ENCODE data around the gene DPAGT1. TPM values are rescaled to one million over a fixed set of nuclear protein-coding genes. Genes with fewer than 3 reads are reported as not detected.
"Not testable (repeated sequence)": the region's sequence is repeated elsewhere in the genome, so short reads cannot be mapped to it uniquely, and the experiment has no call there.

DPAGT1 gene
- total and polyA plus RNA-seq, 4 donors = 19.0 to 50.9 (median 33.0) TPM

DNA sequence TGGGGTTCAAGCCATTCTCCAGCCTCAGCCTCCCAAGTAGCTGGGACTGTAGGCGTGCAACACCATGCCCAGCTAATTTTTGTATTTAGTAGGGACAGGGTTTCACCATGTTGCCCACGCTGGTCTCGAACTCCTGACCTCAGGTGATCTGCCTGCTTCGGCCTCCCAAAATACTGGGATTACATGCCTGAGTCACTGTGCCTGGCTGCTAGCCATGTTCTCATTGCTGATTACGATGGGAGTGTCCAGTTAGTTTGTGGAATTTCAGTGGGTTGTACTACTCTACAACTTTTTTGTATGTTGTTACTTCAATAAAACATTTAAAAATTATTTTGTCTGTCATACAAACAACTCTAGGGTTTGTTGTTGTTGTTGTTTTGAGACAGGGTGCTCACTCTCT is 38.9 kb downstream of the DPAGT1 start:
- H3K27me3 ChIP-seq (ENCODE audit: control insufficient read depth in 3 of 3, insufficient read depth in 3 of 3, low read length in 2 of 3) = no peaks in the 10 kb centered on the region
- TF ChIP-seq, protein P1, sequence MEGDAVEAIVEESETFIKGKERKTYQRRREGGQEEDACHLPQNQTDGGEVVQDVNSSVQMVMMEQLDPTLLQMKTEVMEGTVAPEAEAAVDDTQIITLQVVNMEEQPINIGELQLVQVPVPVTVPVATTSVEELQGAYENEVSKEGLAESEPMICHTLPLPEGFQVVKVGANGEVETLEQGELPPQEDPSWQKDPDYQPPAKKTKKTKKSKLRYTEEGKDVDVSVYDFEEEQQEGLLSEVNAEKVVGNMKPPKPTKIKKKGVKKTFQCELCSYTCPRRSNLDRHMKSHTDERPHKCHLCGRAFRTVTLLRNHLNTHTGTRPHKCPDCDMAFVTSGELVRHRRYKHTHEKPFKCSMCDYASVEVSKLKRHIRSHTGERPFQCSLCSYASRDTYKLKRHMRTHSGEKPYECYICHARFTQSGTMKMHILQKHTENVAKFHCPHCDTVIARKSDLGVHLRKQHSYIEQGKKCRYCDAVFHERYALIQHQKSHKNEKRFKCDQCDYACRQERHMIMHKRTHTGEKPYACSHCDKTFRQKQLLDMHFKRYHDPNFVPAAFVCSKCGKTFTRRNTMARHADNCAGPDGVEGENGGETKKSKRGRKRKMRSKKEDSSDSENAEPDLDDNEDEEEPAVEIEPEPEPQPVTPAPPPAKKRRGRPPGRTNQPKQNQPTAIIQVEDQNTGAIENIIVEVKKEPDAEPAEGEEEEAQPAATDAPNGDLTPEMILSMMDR (IDR thresholded peaks at IDR 0.05; ENCODE audit: control extremely low read depth, extremely low read depth) = no peak
- H3K9ac ChIP-seq (ENCODE audit: insufficient read depth in 1 of 2, low read length in 2 of 2) = no peak overlapping the region
- ATAC-seq (ENCODE audit: insufficient read depth, low FRiP score) (no peak), DNase-seq (no peak)
- no peak overlapping the region for H3K4me3 ChIP-seq
- H3K9me3 ChIP-seq (ENCODE audit: control insufficient read depth in 4 of 4, insufficient read depth in 3 of 4, low read length in 3 of 4) = no peaks in the 10 kb centered on the region
- WGBS, 2 donors = 79 to 86% methylated on average over 5 of the region's 5 CpGs
- peaks cover 0 to 3% (median under 1%) of the 10 kb centered on the region in 4 donors for H3K36me3 ChIP-seq (ENCODE audit: control insufficient read depth in 4 of 4, insufficient read depth in 4 of 4, low read length in 4 of 4)
- peaks cover 0 to 11% (median 7%) of the 10 kb centered on the region in 5 donors for H3K4me1 ChIP-seq (ENCODE audit: control insufficient read depth in 5 of 5, insufficient read depth in 5 of 5, low read length in 5 of 5)
- H3K27ac ChIP-seq (ENCODE audit: low read depth in 1 of 2, low read length in 1 of 2) = no peak overlapping the region

DNA sequence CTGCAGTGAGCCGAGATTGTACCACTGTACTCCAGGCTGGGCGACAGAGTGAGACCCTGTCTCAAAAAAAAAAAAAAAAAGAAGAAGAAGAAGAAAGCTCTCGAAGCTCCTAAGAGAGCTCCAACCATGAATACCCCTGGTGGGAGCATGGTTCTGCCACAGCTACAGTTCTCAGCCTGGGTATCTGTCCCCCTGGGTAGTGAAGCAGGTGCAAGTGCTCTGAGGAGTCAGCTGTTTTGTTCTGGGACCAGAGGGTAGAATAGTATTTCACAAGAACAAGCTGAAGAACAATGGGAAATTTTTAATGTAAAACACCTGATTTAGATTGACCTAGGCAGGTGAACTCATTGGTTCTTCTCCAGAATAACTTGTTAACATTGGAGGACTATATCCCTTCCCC is 40.4 kb downstream of the DPAGT1 start:
- TF ChIP-seq, protein P1 (IDR thresholded peaks at IDR 0.05; ENCODE audit: control extremely low read depth, extremely low read depth) = no peak
- 89 to 95% methylated on average over 3 of the region's 3 CpGs for WGBS, 2 donors
- Histone ChIP-seq H3K4me1 (ENCODE audit: control insufficient read depth in 5 of 5, insufficient read depth in 5 of 5, low read length in 5 of 5) (peaks cover 0 to 7% (median 6%) of the 10 kb centered on the region in 5 donors), H3K27me3 (ENCODE audit: control insufficient read depth in 3 of 3, insufficient read depth in 3 of 3, low read length in 2 of 3) (no peaks in the 10 kb centered on the region), H3K36me3 (ENCODE audit: control insufficient read depth in 4 of 4, insufficient read depth in 4 of 4, low read length in 4 of 4) (peaks cover 0 to 3% (median under 1%) of the 10 kb centered on the region in 4 donors), H3K9me3 (ENCODE audit: control insufficient read depth in 4 of 4, insufficient read depth in 3 of 4, low read length in 3 of 4) (no peaks in the 10 kb centered on the region), H3K27ac (ENCODE audit: low read depth in 1 of 2, low read length in 1 of 2) (no peak overlapping the region), H3K4me3 (no peak overlapping the region), H3K9ac (ENCODE audit: insufficient read depth in 1 of 2, low read length in 2 of 2) (no peak overlapping the region)
- DNase-seq (no peak), ATAC-seq (ENCODE audit: insufficient read depth, low FRiP score) (no peak)

DNA sequence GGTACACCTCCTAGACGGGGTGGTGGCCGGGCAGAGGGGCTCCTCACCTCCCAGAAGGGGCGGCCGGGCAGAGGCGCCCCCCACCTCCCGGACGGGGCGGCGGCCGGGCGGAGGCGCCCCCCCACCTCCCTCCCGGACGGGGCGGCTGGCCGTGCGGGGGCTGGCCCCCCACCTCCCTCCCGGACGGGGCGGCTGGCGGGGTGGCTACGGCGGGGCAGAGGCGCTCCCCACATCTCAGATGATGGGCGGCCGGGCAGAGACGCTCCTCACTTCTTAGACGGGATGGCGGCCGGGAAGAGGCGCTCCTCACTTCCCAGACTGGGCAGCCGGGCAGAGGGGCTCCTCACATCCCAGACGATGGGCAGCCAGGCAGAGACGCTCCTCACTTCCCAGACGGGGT is 42.5 kb downstream of the DPAGT1 start:
- DNase-seq; H3K4me3 ChIP-seq; H3K9ac ChIP-seq (ENCODE audit: insufficient read depth in 1 of 2, low read length in 2 of 2); H3K27ac ChIP-seq (ENCODE audit: low read depth in 1 of 2, low read length in 1 of 2); ATAC-seq (ENCODE audit: insufficient read depth, low FRiP score); H3K27me3 ChIP-seq (ENCODE audit: control insufficient read depth in 3 of 3, insufficient read depth in 3 of 3, low read length in 2 of 3); H3K9me3 ChIP-seq (ENCODE audit: control insufficient read depth in 4 of 4, insufficient read depth in 3 of 4, low read length in 3 of 4): not testable (repeated sequence)
- WGBS, 2 donors = 87 to 94% methylated on average over 13 to 29 of the region's 35 CpGs
- Histone ChIP-seq H3K4me1 (ENCODE audit: control insufficient read depth in 5 of 5, insufficient read depth in 5 of 5, low read length in 5 of 5) (peaks cover 0 to 13% (median 8%) of the 10 kb centered on the region in 5 donors), H3K36me3 (ENCODE audit: control insufficient read depth in 4 of 4, insufficient read depth in 4 of 4, low read length in 4 of 4) (peaks cover 8 to 15% (median 10%) of the 10 kb centered on the region in 4 donors)

DNA sequence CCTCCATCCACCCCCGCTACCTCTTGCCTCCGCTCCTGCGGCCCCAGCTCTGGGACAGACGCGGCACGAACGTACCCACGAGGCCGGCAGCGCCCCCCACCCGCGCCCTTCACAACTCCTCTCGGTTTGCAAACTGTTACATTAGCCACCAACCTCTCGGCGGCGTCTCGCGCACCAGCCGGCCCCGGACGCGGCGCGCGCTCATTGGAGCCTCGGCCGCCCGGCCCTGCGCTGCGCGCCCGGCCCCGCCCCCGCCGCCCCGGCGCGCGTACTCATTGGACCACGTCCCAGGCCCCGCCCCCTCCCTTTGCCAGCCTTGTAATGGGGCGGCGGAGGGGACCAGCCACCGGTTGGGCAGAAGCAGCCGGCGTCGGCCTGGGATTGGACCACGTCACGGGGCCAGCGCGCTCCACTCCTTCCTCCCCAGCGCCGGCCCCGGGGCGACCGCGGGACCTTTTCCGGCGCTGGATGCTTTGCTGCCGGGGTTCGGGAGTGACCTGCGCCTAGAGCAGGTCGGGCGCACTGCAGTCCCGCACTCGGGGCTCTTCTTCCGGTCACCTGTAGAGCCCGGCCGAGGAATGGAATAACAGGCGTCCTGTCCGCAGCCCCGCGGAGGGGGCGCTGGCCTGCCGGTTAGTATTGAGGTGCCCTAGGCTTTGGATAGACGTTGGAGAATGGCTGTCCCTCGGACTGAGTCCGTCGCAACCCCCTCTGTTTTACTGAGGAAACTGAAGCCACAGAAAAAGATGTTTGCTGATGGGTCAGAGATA is 44.5 kb downstream of the DPAGT1 start, which contains the start of gene HYOU1:
HYOU1 (minus strand) TSS at position 206 of the 770 bp plus-strand sequence. CDS start 1,045 bp downstream, outside the sequence.
- peaks cover 16 to 30% (median 27%) of the 10 kb centered on the region in 4 donors for H3K36me3 ChIP-seq (ENCODE audit: control insufficient read depth in 4 of 4, insufficient read depth in 4 of 4, low read length in 4 of 4)
- TF ChIP-seq, protein P1 (IDR thresholded peaks at IDR 0.05; ENCODE audit: control extremely low read depth, extremely low read depth) = no peak
- no peaks in the 10 kb centered on the region for H3K27me3 ChIP-seq (ENCODE audit: control insufficient read depth in 3 of 3, insufficient read depth in 3 of 3, low read length in 2 of 3)
- H3K4me3 ChIP-seq = peak within 1 kb of the TSS; percentile 89
- no peaks in the 10 kb centered on the region for H3K9me3 ChIP-seq (ENCODE audit: control insufficient read depth in 4 of 4, insufficient read depth in 3 of 4, low read length in 3 of 4)
- WGBS, 2 donors = 0% methylated on average over 69 to 79 of the region's 79 CpGs
- ATAC-seq (ENCODE audit: insufficient read depth, low FRiP score) (peak; percentile 98), DNase-seq (peak; percentile 96 to 98 (median 97))
- peaks cover 0 to 13% (median 7%) of the 10 kb centered on the region in 5 donors for H3K4me1 ChIP-seq (ENCODE audit: control insufficient read depth in 5 of 5, insufficient read depth in 5 of 5, low read length in 5 of 5)
- H3K27ac ChIP-seq (ENCODE audit: low read depth in 1 of 2, low read length in 1 of 2) = peak within 1 kb of the TSS; percentile 93 to 94
- H3K9ac ChIP-seq (ENCODE audit: insufficient read depth in 1 of 2, low read length in 2 of 2) = peak within 1 kb of the TSS; percentile 70 to 90

Measured in lung (tissue), 12 donors.